PC-3 (cell line): ENCODE results near the gene MYL1.

Experiments
- EZH2 ChIP-seq: fragments of 300-600 bp; sonication (generic); IDR thresholded peaks from one replicate; pipeline ENCODE4 v1.6.1; 2017; ENCODE audit warnings: antibody characterized with exemption, mild to moderate bottlenecking, low read length; ENCODE audit not compliant: unreplicated experiment
- EZH2phosphoT487 ChIP-seq: fragments of 300-600 bp; sonication (generic); IDR thresholded peaks from 2 replicates; pipeline ENCODE4 v1.6.1; 2018; ENCODE audit warnings: mild to moderate bottlenecking, antibody characterized with exemption, low read length, borderline replicate concordance
- TF ChIP-seq, protein P1 (sequence below): fragments of 300-600 bp; sonication (generic); conservative IDR thresholded peaks from 2 replicates; pipeline ENCODE4 v1.5.1; 2017; ENCODE audit warnings: antibody characterized with exemption, low read depth, mild to moderate bottlenecking, low read length

DNA sequence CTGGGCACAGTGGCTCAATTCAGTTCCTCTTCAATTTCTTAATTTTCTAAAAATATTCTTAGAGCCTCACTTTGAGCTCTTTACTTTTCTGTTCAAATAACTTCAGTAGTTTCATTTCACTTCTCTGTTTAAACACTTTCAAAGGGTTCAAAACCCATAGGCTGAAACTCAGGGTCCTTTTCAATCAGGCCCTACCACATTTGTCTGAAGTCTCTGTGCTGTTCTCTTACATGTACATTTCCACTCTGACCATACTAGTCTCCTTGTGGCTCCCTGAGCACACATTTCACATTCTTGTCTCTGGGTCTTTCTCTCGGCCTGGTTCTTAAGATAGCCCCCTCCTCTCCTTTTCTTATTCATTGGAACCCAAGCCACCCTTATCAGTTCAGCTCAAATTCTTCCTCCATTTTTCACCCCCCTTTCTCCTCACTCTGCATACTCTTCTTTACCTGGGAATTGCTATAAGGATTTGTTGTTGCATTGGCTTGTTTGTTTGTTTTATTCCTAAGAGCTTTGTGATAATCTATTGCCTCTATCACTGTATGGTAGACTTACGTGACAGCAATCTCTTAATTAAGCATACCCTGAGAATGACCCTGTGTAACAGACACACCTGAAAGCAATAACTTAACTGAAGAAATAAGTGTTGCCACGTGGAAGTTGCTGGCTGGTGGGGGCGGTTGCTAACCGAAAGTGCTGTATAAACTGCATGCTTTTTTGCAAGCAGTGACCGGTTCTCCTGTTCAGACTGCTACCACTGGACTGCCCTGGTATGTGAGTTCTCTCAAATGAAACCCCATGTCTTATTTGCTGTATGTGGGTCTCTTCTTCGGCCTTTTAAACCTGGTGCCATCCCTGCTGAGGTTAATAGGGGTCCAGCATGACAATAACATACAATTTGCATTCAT lies 62.0 kb downstream of the MYL1 start:
- TF ChIP-seq, protein P1, sequence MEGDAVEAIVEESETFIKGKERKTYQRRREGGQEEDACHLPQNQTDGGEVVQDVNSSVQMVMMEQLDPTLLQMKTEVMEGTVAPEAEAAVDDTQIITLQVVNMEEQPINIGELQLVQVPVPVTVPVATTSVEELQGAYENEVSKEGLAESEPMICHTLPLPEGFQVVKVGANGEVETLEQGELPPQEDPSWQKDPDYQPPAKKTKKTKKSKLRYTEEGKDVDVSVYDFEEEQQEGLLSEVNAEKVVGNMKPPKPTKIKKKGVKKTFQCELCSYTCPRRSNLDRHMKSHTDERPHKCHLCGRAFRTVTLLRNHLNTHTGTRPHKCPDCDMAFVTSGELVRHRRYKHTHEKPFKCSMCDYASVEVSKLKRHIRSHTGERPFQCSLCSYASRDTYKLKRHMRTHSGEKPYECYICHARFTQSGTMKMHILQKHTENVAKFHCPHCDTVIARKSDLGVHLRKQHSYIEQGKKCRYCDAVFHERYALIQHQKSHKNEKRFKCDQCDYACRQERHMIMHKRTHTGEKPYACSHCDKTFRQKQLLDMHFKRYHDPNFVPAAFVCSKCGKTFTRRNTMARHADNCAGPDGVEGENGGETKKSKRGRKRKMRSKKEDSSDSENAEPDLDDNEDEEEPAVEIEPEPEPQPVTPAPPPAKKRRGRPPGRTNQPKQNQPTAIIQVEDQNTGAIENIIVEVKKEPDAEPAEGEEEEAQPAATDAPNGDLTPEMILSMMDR = no peak
- TF ChIP-seq EZH2 (no peak), EZH2phosphoT487 (no peak)
